ENCODE data around the gene SSBP2.
"Not testable (repeated sequence)": the region's sequence is repeated elsewhere in the genome, so short reads cannot be mapped to it uniquely, and the experiment has no call there.

The SSBP2 gene

GRCh38 chr5:81717226-81717625 is 33.7 kb downstream of the SSBP2 start:
- no peak for DNase-seq (ENCODE audit: low spot score)
- no peak for TF ChIP-seq CTCF (IDR thresholded peaks at IDR 0.05)
- H3K4me3 ChIP-seq: no peak overlapping the region
- no peak overlapping the region for H3K27ac ChIP-seq

- not testable (repeated sequence) for H3K27ac ChIP-seq; DNase-seq (ENCODE audit: low spot score); H3K4me3 ChIP-seq
Observed at GRCh38 chr5:81714076-81714475, 36.8 kb downstream of the SSBP2 start.

GRCh38 chr5:81708889-81709288 is 42.0 kb downstream of the SSBP2 start:
- TF ChIP-seq CTCF (IDR thresholded peaks at IDR 0.05): no peak
- Histone ChIP-seq H3K27ac (no peak overlapping the region), H3K4me3 (no peak overlapping the region)
- DNase-seq (ENCODE audit: low spot score): no peak

GRCh38 chr5:81703840-81704239 is 47.1 kb downstream of the SSBP2 start:
- H3K27ac ChIP-seq: no peak overlapping the region
- no peak for TF ChIP-seq CTCF (IDR thresholded peaks at IDR 0.05)
- H3K4me3 ChIP-seq: no peak overlapping the region
- DNase-seq (ENCODE audit: low spot score): no peak

- no peak for TF ChIP-seq CTCF (IDR thresholded peaks at IDR 0.05)
- Histone ChIP-seq H3K4me3 (no peak overlapping the region), H3K27ac (no peak overlapping the region)
- DNase-seq (ENCODE audit: low spot score): no peak
Observed at GRCh38 chr5:81700166-81700565, 50.7 kb downstream of the SSBP2 start.

- TF ChIP-seq CTCF (IDR thresholded peaks at IDR 0.05): no peak
- no peak overlapping the region for H3K4me3 ChIP-seq
- no peak overlapping the region for H3K27ac ChIP-seq
- DNase-seq (ENCODE audit: low spot score): no peak
Observed at GRCh38 chr5:81698813-81699212, 52.1 kb downstream of the SSBP2 start.

- DNase-seq (ENCODE audit: low spot score): no peak
- no peak for TF ChIP-seq CTCF (IDR thresholded peaks at IDR 0.05)
- no peak overlapping the region for H3K4me3 ChIP-seq
- H3K27ac ChIP-seq: no peak overlapping the region
Observed at GRCh38 chr5:81696418-81697397, 54.2 kb downstream of the SSBP2 start.

All from coronary artery (tissue), 2 donors.